ENCODE measurements around the gene HOXB4.

DNA sequence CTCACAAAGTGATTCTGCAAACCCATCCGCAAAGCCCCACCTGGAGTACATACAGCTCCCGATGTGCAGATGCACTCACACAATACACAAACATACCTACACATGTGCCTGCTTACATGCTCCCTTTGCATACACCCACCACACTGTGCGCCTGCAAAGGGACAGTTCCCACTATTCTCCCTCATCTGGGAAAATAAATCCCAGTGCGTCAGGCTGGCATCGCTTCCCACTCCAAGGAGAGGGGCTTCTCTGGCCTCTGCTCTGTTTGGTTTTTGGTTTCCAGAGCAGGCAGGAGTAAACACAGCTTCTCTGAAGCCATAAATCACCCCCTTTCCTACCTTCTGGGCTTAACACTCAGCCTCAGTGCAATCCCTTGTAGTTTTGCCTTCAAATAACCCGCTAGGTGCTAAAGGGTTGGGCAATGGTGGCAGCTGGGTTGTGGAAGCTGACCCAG lies 14.7 kb downstream of the HOXB4 start:
- TF ChIP-seq, protein P1, sequence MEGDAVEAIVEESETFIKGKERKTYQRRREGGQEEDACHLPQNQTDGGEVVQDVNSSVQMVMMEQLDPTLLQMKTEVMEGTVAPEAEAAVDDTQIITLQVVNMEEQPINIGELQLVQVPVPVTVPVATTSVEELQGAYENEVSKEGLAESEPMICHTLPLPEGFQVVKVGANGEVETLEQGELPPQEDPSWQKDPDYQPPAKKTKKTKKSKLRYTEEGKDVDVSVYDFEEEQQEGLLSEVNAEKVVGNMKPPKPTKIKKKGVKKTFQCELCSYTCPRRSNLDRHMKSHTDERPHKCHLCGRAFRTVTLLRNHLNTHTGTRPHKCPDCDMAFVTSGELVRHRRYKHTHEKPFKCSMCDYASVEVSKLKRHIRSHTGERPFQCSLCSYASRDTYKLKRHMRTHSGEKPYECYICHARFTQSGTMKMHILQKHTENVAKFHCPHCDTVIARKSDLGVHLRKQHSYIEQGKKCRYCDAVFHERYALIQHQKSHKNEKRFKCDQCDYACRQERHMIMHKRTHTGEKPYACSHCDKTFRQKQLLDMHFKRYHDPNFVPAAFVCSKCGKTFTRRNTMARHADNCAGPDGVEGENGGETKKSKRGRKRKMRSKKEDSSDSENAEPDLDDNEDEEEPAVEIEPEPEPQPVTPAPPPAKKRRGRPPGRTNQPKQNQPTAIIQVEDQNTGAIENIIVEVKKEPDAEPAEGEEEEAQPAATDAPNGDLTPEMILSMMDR (IDR thresholded peaks at IDR 0.05), result no peak
- no peak for TF ChIP-seq POLR2A (IDR thresholded peaks at IDR 0.05)
- TF ChIP-seq POLR2AphosphoS5 (IDR thresholded peaks at IDR 0.05), result no peak
